T follicular helper cell (primary cell): Measurements from ENCODE around the gene SEPTIN6.
A peak's percentile ranks its signal among the peaks of the same experiment; 100 is the strongest.

Source experiments
- DNase-seq: peaks from one replicate; pipeline ENCODE4 v3.0.0-alpha.2; 2020; ENCODE audit warnings: low read depth
- total RNA-seq, 2 experiments: gene quantifications; one replicate each; lab custom pipeline; 2026; lab: John Stamatoyannopoulos, UW

The SEPTIN6 gene
- 184 to 433 reads per million in 2 experiments for total RNA-seq

DNA sequence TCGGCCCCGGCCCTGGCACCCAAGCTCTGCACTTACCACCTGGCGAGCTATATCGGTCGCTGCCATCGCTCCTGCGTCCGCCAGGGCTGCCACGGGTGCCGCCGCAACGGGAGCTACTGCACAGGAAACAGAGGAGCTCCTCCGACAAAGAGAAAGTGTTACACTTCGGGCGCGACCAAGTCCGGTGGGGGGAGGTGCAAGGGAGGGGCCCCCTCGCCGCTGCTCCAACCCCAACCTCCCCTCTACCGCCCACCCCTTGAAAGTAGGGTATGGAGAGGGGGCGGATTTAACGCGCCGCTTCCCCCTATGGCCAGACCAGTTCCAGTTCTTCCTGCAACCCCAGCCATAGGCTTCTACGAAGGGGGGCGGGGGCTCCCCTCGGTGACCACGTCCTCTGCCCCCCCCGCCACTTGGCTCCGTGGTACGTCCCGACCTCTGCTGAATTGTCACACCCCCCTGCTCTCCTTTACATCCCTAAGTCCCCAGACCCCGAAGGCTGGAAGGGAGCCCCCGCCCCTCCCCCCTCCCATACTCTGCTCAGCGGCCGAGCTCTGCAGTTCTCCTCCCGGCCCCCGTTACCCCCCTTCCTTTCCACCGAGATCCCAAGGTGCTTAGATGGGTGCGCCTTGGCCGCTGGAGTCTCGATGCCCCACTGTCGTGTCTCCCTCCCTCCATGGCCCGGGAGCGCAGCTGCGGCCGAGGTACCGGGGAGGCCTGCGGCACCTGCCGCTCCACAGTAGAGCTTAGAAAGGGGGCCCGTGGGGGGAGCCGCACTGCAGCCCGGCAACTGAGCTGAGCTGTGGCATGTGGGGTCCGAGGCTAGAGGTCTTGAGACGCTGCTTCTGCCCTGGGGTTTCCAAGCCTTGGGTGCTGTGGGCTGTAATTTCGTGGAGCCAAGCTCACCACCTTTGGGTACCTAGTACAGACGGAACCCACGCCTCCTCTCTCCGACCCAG lies at the start of gene SEPTIN6:
TSS of gene SEPTIN6 (minus strand) at position 129 of the 956 bp plus-strand sequence. CDS start at position 66, 63 bp downstream.
- DNase-seq, result peak; percentile 85

DNA sequence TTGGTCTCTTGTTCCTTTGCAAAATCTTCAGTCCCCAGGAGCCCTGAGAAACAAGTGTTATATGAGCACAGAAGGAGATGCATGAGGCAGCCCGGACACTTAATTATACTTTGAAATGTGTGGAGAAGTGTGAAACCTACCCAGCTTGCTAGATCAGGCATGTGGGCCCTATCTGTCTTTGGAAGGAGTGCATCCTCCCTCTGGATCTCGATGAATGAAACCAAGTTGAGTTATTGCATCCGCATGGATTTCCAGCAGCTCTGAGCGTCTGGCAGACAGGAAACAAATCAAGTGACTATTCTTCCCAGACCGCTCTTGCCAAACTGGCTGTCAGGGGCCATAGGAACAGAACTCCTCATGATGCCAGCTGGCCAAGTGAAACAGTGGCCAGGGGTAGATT lies 45.8 kb upstream of the SEPTIN6 start:
- no peak for DNase-seq

DNA sequence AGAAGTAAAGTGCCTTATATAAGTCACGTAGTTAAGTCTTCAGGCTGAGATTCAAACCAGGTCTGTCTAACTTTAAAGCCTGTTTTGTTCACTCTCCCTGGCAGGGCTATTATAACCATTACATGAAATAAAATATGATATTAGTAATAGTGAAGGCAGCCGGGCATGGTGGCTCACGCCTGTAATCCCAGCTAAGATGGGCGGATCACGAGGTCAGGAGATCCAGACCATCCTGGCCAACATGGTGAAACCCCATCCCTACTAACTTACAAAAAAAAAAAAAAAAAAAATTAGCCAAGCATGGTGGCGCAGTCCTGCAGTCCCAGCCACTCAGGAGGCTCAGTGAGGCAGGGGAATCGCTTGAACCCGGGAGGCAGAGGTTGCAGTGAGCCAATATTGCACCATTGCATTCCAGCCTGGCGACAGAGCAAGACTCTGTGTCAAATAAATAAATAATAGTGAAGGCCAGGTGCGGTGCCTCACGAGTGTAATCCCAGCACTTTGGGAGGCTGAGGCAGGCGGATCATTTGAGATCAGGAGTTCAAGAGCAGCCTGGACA lies 43.3 kb upstream of the SEPTIN6 start:
- no peak for DNase-seq

DNA sequence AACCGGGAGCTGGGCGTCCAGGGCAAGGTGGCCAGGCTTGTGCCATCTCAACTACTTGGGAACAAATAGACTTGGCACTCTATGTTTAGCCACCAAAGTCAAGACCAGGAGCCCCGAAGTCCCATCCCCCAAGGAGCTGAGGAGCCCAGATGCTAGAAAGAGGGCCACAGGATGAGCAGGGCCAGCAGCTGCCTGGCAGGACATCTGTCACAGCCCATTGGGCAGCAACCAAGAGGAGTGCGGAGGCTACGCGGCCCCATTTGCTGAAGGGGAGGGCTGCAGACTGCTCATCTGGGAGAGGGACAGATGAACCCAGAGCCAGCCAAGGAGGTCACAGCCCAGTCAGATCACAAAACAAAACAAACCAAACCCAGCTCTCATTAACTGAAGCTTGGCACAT lies 42.5 kb upstream of the SEPTIN6 start:
- DNase-seq, result no peak

DNA sequence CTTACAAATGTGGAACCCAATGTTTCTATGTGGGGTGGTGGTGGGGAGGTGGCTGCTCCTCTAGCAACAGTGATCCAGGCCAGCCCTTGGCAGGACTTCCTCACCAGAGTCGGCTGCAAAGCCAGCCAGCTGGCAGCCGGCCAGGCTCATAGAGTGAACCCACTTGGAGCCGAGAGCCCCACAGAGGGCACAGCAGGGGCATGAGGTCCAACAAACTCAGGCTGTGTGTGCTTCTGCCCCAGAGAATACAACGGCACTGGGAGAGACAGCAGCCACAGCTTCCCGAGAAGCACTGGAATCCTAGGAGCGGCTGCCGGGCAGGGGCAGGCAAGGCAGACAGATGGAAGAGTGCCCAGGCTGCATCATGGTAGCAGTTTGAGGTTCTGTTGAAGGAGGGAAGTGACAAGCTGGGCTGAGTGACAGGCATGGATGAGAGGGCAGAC lies 42.0 kb upstream of the SEPTIN6 start:
- DNase-seq, result no peak

DNA sequence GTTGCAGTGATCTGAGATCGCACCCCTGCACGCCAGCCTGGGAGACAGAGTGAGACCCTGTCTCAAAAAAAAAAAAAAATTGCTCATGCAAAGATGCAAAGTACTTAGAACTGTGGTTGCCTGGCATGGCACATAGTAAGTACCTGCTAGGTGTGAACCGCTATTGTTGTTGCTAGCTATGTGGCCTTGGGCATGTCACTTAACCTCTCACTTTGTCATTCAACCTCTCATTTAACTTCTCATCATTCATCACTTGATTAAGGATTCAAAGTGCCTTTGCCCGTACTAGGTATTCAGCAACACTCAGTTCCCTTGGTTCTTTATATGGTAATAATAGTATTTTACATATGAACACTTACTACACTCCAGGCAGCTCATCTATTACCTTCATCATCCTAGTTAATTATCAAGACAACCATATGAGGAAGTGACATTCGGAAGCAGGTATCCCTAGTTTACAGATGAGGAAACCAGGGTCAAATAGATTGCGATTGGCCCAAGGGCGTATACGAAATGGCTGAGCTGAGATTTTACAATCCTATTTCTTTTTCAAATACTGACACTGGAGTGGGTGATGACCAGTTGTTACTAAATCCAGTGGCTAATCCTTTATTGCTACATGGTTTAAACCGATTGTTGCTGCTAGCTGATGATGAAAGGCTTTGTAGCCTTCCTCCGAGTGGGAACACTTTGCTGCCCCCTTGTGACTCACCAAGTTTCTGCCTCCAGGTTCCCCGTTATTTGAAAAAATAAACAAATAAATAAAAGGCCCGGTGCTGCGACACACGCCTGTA lies 36.6 kb upstream of the SEPTIN6 start:
- peak; percentile 54 for DNase-seq

DNA sequence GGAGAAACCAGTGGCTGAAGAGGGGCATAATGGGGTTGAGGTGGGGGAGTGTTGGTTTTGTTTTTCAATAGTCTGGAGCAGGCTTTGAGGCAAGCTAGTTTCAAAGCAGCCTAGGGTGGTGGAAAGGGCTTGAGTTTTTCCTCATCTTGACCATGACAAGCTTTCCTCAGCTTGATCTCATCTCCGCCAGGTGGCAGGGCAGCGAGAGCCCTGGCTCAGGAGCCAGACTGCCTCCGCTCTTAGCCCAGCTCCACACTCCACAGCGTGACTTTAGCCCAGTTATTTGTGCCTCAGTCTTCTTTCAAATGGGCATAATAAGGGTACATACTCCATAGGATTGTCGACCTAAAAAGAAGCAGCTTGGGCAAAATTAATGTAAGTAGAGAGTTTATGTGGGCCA lies 35.5 kb upstream of the SEPTIN6 start:
- no peak for DNase-seq

DNA sequence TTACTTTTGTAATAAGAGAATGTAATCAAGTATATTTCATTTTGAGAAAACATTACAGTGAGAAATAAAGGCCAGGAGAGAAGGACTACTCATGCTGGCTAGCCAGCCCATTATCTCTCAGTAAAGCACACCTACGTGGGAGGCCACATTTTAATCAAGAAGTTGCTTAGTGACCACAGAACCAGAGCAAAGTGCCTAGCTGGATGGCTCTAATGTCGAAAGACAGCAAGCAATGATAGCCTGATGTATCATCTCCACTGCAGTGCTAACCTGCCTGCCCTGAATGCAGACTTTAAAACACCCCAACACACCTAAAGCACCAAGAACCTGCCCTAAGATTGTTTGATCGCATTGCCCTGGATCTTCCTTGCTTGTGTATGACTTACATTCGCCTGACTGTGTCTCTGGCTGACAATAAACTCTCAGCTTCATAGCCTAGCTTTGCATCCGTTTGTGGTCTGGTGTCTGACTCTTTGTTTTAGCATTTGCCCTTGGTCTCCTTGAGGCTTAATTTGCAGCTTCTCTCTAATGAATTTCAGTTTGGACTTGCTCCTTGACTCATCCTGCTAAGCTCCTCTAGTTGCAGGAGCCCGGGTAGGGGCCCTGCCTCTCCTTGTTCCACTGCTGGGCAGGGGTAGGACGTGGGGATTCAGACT lies 34.1 kb upstream of the SEPTIN6 start:
- DNase-seq, result peak; percentile 1

DNA sequence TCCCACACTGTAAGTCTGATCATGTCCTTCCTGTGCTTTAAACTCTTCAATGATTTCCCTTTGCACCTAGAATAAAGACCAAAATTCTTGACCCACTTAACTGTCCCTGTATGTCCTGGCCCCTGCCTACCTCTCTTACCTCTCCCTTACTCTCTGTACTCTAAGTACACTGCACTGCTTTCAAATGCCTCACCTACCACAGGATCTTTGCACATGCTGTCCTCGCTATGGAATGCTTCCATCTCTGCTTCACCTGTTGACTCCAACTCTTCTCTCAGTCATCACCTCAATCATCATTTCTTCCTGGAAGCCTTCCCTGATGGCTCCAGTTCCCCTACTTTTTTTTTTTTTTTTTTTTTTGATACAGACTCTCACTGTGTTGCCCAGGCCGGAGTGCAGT lies 29.0 kb upstream of the SEPTIN6 start:
- no peak for DNase-seq

DNA sequence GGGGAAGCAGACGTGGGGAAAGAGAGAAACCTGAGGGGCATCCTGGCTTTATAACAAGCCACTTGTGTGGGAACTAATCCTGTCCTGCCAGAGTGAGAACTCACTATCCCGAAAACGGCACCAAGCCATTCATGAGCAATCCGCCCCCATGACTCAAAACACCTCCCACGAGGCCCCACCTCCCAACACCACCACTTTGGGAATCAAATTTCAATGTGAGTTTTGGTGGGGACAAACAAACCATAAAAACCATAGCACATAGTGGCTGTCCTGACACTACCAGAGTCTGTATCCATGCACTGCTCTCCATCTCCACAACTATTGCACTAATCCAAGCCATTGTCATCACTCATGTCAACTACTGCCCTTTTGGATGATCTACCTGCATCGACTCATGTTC lies 28.5 kb upstream of the SEPTIN6 start:
- DNase-seq, result no peak

DNA sequence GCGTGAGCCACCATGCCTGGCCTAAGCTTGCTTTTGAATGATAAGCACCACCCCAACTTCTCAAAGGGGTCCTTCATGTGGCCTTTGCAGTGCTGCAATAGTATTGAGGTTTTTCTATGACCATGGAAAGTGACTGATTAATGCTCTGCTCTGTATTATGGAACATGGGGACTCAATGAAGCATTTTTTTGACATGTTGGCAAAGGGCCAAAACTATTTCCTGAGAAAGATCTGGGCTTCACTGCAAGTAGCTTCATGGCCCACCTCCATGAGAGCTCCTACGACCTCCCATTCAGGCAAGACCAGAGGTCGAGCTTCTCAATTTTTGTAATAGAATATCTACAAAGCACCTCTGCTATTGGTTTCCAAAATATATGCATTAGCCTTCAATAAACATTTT lies 16.7 kb upstream of the SEPTIN6 start:
- DNase-seq, result no peak

DNA sequence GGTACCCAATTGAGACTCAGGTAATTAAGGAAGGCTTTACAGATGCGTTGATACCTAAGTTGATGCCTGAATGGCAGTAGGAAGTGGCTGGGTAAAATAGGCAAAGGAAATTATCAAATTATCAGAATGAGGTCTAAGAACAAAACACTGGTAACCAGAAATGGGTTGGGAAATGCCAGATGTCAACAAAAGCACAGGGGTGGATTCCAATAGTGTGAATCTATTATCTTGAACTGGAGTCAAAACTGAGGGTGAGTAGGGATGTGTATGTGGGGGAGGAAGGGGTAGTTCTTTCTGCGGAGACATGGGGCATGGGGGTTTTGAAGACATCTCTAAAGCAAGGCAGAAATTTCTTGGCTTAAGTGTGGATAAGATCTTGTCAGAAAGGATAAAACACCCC lies 16.0 kb upstream of the SEPTIN6 start:
- DNase-seq, result no peak

DNA sequence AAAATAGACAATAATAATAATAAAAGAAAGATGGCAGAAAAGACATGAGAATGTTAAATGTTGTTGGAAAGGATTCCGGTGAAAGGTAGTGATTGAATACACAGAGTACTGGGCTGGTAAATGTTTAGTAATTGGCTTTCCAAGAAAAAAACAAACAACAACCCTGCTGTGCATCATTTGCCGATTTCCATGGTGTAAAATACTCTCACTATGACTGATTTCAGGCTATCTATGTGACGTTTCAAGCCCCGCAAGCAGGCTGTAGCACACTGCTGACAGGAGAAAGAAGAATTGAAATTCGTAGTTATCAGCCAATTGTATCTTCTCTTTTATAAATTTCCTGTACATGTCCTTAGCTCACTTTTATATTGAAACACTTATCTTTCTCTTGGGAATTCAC lies 13.6 kb upstream of the SEPTIN6 start:
- DNase-seq, result no peak

DNA sequence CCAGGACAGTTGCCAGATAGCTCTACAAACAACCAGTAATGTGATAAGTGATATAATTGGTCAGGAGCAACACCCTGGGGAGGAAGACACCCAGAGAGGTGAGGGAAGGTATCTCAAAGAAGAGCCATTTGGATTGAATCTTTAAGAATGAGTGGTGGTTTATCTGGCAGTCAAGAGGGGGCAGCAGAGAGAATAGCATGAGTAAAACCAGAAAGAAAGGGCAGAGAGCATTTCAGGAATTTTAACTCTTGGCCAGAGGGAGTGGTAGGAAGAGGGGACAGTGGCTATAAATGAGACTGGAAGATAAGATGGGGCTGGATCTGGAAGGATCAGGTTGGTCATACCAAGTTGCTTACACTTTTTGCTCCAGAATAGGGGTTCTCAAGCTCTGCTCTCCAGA lies 5.9 kb upstream of the SEPTIN6 start:
- no peak for DNase-seq

DNA sequence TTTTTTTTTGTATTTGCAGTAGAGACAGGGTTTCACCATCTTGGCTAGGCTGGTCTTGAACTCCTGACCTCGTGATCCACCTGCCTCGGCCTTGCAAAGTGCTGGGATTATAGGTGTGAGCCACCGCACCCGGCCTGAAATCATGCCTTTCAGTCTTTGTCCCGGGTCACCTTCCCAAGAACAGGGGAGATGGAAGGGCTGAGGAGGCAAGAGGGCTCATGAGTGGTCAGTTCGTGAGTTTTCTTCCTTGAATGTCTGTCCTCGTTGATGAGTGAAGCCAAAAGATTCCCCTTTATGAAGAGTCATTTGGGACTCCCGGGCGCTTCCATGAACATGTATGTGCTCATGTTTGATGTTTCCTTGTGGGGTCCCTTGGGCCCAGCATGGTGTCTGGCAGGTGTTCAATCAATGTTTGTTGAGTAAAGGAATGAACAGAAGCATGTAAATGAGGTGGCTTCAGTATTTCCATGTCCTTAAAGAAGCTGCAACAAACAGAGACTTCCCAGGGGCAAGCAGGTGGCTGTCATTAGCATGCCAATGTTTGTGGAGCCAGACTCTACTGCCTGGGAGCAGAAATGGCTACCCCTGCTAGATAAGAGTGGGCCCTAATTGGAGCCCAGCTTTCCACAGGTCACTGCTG lies 3.4 kb upstream of the SEPTIN6 start:
- DNase-seq, result no peak

DNA sequence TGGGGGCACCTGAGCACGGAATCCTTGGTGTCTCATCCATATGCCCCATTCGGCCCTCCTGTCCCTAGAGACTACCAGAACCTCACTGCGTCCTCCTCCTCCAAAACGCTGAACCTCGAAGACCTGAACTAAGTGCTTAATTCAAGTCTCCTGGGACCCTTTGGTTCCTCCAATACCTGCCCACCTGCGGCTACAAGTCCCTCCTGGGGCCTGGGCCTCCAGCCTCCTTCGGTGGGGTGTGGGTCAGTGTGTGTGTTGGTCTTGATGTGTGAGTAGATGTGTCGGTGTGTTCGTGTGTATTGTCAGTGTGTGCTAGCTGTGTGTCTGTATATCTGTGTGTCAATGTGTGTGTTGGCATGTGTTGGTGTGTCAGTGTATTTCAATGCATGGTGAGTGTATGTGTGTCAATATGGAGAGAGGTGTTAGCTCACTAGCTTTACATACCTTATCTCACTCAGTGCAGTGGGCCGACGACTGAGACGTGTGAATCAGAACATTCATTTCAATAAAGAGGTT lies 2.6 kb upstream of the SEPTIN6 start:
- DNase-seq, result no peak

DNA sequence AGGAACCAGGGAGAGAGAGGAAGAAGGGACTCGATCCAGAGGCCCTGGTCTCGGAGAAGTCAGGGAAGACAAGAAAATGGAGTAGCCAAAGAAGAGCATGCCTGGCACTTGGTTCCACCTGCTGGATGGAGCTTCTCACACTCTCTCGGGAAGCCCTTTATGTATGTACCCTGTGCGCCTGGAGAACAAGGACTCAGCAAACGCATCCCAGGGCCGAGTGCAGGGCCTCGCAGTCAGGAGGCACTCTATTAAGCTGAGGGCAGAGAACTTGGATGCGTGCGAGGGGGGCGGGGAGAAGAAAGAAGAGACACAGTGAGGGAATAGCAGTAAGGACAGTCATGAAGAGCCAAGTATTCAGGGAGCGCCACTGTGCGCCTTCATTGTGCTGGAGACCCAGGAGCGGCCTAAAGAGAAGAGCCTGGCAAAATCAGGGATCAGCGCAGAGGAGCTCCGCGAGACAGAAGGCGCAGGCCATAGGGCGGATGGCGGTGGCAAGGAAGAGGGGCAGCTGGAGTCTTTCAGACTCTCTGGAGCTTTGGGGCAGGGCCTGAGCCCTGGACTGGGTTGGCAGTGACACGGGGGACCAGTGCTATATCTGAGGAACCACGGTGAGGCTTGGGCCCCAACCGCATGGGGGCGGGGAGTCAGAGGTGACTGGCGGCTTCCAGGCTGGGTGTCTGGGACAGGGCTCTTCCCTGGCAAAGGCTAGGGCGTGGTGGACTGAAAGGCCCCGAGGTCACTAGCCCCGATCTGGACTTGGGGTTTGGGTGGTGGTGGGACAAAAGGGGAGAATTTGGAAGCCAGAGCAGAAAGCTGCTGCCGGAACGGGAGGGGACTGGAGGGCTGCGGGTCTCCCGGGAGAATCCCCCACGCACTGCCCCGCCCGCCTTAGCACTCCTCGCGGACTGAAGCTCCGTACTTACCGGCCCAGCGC lies 1.9 kb upstream of the SEPTIN6 start:
- no peak for DNase-seq

DNA sequence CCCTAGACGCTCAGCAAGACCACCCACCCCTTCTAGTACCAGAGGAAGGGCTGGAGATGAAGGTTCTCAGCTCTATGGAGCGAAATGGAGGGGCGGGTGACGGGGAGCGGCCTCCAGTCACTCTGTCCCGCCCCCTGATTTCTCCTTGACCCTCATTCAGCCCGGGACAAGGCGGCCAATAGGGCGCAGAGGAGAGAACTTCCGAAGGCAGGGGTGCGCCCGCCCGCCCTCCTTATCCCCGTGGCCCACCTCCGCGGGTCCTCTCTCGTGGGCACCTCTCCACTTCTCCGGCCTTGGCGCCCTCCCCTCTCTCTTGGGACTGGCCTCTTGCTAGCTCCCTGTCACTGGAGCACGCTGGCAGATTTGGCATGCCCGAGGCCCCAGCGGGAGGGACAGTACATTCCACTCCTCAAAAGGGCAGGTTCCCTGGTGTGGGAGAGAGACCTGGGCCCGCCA lies 1.1 kb upstream of the SEPTIN6 start:
- DNase-seq, result no peak

DNA sequence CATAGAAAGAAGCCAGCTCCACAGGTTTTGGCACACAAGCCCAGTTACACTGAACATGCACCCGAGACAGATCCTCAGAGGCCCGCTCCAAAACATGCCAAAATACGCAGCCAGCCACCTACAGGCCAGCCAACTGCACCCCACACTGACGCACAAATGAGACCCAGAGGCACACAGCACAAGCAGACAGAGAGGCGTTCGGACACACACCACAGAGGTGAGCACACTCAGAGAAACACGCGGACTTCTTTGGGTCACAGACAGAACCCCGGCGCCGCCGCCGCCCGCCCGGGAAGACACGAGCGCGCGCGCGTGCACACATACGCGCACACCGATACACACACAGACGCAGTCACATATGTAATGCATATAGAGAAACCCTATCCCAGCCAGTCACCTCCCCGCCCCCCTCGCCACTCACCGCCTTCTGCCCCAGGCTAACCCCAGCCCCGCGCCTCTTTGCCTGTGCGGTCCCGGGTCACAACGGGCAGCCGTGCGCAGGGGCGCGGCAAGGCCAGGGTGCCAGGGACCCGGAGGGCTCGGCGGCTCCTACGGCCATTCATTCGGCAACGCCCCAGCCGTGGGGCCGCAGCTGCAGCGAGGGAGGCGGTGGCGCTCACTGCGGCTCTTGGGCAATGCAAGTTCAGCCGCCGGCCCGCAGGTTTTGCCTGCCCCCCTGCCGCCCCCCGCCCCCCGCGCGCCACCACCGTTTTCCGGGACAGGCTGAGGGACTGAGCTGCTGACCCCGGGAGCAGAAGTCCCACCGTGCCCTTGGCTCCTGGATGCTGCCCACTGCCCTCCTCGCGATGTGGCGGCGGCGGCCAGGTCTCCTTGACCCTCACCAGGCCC lies 553 bp downstream of the SEPTIN6 start:
- peak; percentile 71 for DNase-seq
